CD4-positive, alpha-beta T cell treated with Interleukin-17A for 4 hours (primary cell): ENCODE results near the gene MRPL34.

ENCODE experiments used
- DNase-seq: peaks from one replicate; pipeline ENCODE4 v3.0.0-alpha.2; 2020; ENCODE audit warnings: mixed read lengths

Gene MRPL34

GRCh38 chr19:17311455-17312188, 6.0 kb downstream of the MRPL34 start:
- no peak for DNase-seq

GRCh38 chr19:17312189-17313113, 6.8 kb downstream of the MRPL34 start:
- no peak for DNase-seq

GRCh38 chr19:17314007-17314593, 8.4 kb downstream of the MRPL34 start:
- DNase-seq = no peak

GRCh38 chr19:17318966-17319365, 13.3 kb downstream of the MRPL34 start:
- DNase-seq = no peak

GRCh38 chr19:17319473-17320238, 14.0 kb downstream of the MRPL34 start:
- DNase-seq = no peak

GRCh38 chr19:17320435-17320834, 14.8 kb downstream of the MRPL34 start:
- DNase-seq = no peak

- DNase-seq = no peak
These were observed 16.2 kb downstream of the MRPL34 start for GRCh38 chr19:17321655-17322489.

- no peak for DNase-seq
These were observed 17.2 kb downstream of the MRPL34 start for GRCh38 chr19:17322854-17323253.

- no peak for DNase-seq
These were observed 17.8 kb downstream of the MRPL34 start for GRCh38 chr19:17323300-17323963.

GRCh38 chr19:17323964-17324332, 18.3 kb downstream of the MRPL34 start:
- peak; percentile 51 for DNase-seq

- DNase-seq = no peak
These were observed 18.9 kb downstream of the MRPL34 start for GRCh38 chr19:17324357-17325114.

GRCh38 chr19:17325133-17325532, 19.5 kb downstream of the MRPL34 start:
- no peak for DNase-seq

GRCh38 chr19:17325881-17326594, 20.4 kb downstream of the MRPL34 start:
- DNase-seq = no peak

GRCh38 chr19:17326595-17326966, 20.9 kb downstream of the MRPL34 start:
- no peak for DNase-seq

GRCh38 chr19:17327068-17327653, 21.5 kb downstream of the MRPL34 start:
- DNase-seq = no peak

- peak; percentile 84 for DNase-seq
These were observed 22.2 kb downstream of the MRPL34 start for GRCh38 chr19:17327654-17328516.

- DNase-seq = peak; percentile 77
These were observed 23.1 kb downstream of the MRPL34 start for GRCh38 chr19:17328517-17329365.
